GM19452 (cell line): Measurements from ENCODE around the gene ZFAND3.
"Not testable (repeated sequence)": the region's sequence is repeated elsewhere in the genome, so short reads cannot be mapped to it uniquely, and the experiment has no call there.

ENCODE experiments used
- ATAC-seq: cut with Tn5 transposase; IDR thresholded peaks from one replicate; pipeline ENCODE4 v1.9.1; 2021; ENCODE audit not compliant: unreplicated experiment

The ZFAND3 gene

DNA sequence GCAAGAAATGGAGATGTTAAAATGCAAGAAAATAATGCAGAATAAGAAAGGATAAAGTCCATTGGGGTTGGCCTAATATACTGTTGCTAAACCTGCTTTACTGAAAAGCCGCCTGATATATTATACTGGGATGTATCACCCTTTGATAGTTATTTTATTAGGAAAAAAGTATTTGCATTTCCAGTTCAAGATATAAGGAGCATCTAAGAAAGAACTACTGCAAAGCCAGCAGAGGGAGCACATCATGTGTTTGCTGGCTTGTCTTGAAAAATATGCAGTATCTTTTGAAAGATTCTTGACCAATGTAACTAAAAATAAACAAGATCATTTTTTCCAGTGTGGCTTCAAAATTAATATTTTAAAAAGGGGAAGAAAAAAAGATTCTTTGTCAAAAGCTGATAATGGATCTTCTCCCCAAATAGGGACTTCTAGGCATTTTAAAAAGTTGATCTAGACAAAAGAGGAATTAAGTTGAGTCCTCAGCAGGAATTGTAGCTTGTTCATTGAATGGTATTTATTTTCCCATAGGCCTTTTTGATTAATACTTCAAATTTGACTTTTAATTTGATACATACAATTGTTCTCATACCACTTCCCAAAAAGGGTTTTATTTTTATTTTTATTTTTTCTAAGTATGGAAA is 214.9 kb downstream of the ZFAND3 start:
- no peak for ATAC-seq

- ATAC-seq: no peak
Observed at GRCh38 chr6:38035478-38035877, 216.0 kb downstream of the ZFAND3 start.

DNA sequence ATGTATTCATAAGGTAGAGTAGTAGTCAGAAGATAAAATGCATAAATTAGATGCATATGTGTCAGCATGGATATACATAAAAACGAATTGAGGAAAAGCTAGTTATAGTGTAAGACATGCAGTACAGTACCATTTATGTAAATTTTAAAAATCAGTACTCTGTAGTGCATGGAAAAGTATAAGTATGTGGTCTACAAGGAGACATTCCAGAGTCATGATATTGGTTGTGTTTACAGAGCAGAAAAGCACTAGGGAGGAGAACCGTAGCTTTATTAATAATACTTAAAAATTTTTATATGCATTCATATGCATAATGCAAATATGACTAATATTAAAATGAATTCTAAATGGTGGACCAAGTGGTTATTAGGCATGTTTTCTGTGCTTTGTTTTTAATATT is 220.0 kb downstream of the ZFAND3 start:
- ATAC-seq: no peak

GRCh38 chr6:38040254-38040653 is 220.7 kb downstream of the ZFAND3 start:
- no peak for ATAC-seq

DNA sequence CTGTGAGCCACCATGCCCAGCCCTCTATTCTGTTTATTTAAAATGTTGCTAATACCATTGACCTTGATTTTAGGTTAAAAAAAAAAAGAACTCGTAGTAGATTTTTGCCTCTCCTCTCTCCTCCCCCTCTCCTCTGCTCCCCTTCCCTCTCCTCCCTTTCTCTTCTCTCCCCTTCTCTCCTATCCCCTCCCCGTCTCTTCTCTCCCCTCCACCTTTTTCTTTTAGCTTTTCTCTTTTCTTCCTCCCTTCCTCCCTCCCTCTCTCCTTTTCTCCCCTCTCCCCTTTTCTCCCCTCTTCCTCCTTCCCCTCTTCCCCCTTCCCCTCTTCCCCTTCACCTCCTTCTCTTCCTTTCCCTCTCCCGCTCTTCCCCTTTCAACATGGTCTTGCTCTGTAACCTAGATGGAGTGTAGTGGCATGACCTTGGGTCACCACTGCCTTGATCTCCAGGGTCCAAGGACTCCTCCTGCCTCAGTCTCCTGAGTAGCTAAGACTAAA is 223.8 kb downstream of the ZFAND3 start:
- ATAC-seq: no peak

GRCh38 chr6:38045701-38046305 is 226.3 kb downstream of the ZFAND3 start:
- ATAC-seq: no peak

- ATAC-seq: no peak
Observed at GRCh38 chr6:38047562-38047961, 228.0 kb downstream of the ZFAND3 start.

- not testable (repeated sequence) for ATAC-seq
Observed at GRCh38 chr6:38049861-38050397, 230.4 kb downstream of the ZFAND3 start.

- no peak for ATAC-seq
Observed at GRCh38 chr6:38051819-38052434, 232.4 kb downstream of the ZFAND3 start.

- ATAC-seq: no peak
Observed at GRCh38 chr6:38054527-38055202, 235.1 kb downstream of the ZFAND3 start.

DNA sequence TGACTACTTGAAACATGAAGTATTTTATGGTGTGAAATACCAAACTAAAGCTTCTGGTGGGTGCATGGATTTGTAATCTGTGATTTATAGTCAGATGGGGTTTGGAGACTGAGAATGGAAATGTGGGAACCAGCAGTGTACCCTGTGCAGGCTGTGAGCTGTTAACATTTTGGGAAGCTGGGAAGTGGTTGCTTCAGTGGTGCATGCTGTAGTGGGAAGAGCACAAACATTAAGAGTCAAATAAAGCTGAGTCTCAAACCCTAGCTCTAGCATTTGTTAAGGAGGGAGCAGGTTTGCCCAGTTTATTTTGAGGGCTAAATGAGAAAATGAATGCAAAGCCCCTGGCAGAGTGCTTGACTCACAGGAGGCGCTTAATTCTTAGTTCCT is 235.7 kb downstream of the ZFAND3 start:
- no peak for ATAC-seq

GRCh38 chr6:38056361-38056760 is 236.8 kb downstream of the ZFAND3 start:
- no peak for ATAC-seq

DNA sequence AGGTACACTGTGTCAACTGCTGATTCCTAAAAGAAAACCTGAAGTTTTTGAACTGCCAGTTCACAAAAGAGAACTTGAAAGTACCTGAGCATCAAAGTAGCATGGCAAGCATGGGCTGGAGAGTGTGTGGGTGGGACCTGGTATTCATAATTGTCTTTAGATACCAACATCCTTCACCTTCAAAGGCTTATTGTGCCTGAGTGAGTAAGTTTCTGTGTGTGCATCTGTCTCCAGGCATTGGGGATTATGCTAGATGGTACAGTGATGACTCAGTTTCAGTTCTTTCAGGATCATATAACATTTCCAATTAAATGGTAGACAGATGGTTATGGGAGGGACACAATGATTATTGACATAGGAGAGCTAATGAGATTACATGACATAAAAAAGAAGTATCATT is 238.5 kb downstream of the ZFAND3 start:
- ATAC-seq: no peak

GRCh38 chr6:38062066-38062465 is 242.5 kb downstream of the ZFAND3 start:
- no peak for ATAC-seq

GRCh38 chr6:38063973-38064372 is 244.4 kb downstream of the ZFAND3 start:
- ATAC-seq: no peak

GRCh38 chr6:38064431-38064830 is 244.9 kb downstream of the ZFAND3 start:
- ATAC-seq: no peak

DNA sequence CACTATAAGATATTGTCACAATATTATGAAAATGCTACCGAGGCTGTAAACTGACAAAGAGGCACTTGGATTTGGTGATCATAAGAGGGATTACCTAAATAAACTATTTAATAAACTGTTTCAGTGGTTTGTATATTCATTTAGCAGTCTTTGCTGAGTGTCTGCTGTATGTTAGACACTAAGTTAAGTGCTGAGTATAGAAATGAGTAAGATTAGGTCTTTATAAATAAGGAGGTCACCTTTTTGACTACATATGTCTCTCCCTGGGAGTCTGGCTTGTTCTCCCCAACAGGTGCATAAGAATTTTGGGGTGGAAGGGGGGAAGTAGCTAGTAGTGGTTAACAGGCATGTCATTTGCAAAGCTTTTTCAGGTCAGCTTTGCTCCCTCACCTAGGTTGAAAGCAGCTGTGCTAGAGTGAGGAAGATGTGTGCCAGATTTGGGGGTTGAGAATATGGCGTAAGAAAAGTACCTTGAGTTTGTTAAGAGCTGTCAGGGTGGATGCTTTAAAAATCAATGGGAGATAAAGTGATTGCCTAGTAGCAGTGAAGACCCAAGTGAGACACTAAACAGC is 246.3 kb downstream of the ZFAND3 start:
- no peak for ATAC-seq

GRCh38 chr6:38067263-38067980 is 247.9 kb downstream of the ZFAND3 start:
- ATAC-seq: no peak

- no peak for ATAC-seq
Observed at GRCh38 chr6:38068854-38069590, 249.5 kb downstream of the ZFAND3 start.

DNA sequence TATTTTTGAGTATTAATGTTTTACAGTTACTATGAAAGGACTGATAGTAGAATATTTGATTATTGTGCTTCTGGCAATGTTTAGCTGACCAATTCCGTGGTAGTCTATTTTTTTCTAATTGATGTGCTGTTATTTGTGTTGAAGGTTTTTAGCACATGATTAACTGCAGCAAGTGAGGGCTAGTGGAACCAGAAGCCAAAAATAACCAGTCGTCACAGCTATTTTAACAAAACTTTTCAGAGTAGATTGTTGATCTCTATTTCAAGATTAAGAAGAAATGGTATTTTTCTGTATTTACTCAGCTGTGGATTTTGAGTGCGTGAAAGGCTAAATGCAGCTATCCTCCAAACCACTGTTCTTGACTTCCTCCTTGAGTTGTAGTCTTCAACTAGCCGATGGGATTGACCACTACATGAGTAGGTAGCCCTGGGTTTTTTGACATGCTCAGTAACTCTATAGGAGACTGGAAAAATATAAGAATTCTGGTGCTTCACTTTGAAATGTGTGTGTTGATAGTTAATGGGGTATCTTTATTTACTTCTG is 258.0 kb downstream of the ZFAND3 start:
- ATAC-seq: no peak
